ENCODE measurements around the gene CUX1. TPM values are rescaled to one million over a fixed set of nuclear protein-coding genes. Genes with fewer than 3 reads are reported as not detected.
"Not testable (repeated sequence)": the region's sequence is repeated elsewhere in the genome, so short reads cannot be mapped to it uniquely, and the experiment has no call there.

CUX1 gene
- total RNA-seq, 1 donor from 2014 or later = 89.1 TPM

DNA sequence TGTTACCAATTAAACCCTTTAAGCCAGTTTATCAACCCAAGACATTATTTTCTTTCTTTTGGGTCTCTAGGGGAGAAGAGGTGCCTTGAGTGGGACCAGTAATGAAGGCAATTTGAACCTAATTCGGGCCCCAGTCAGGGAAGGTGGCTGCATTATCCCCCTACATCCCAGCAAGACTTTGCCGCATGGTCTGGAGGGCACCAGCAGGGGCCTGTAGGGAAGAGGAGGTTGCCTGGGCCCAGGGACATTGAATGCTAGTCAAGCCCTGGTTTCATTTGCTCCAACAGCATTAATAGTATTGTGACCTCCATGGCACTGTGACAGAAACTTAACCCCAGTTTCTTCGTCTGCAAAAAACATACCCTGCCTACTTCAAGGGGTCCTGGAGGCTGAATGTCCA, 108.8 kb downstream of the CUX1 start:
- Mint-ChIP-seq H3K4me3 (ENCODE audit: unreplicated experiment) (no peak overlapping the region), H3K4me1 (ENCODE audit: unreplicated experiment) (peaks cover 8% of the 10 kb centered on the region), H3K36me3 (ENCODE audit: unreplicated experiment) (peaks cover 7% of the 10 kb centered on the region), H3K9me3 (ENCODE audit: unreplicated experiment) (no peaks in the 10 kb centered on the region), H3K27ac (ENCODE audit: unreplicated experiment) (no peak overlapping the region), H3K27me3 (ENCODE audit: unreplicated experiment) (no peaks in the 10 kb centered on the region)
- DNase-seq (ENCODE audit: extremely low spot score, unreplicated experiment) = no peak
- TF ChIP-seq, protein P1, sequence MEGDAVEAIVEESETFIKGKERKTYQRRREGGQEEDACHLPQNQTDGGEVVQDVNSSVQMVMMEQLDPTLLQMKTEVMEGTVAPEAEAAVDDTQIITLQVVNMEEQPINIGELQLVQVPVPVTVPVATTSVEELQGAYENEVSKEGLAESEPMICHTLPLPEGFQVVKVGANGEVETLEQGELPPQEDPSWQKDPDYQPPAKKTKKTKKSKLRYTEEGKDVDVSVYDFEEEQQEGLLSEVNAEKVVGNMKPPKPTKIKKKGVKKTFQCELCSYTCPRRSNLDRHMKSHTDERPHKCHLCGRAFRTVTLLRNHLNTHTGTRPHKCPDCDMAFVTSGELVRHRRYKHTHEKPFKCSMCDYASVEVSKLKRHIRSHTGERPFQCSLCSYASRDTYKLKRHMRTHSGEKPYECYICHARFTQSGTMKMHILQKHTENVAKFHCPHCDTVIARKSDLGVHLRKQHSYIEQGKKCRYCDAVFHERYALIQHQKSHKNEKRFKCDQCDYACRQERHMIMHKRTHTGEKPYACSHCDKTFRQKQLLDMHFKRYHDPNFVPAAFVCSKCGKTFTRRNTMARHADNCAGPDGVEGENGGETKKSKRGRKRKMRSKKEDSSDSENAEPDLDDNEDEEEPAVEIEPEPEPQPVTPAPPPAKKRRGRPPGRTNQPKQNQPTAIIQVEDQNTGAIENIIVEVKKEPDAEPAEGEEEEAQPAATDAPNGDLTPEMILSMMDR (IDR thresholded peaks at IDR 0.05) = no peak

DNA sequence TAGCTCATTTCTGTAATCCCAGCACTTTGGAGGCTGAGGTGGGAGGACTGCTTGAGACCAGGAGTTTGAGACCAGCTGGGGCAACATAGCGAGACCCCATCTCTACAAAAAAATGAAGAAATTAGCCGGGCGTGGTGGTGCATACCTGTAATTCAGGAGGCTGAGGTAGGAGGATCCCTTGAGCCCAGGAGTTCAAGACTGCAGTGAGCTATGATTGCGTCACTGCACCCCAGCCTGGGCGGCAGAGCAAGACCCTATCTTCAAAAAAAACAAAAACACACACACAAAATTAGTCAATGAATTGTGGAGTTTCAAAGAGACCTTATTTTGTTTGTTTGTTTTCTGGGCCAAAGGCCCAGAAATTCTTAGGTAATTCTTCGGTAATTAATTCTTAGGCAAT, 110.0 kb downstream of the CUX1 start:
- no peak overlapping the region for H3K4me3 Mint-ChIP-seq (ENCODE audit: unreplicated experiment)
- H3K36me3 Mint-ChIP-seq (ENCODE audit: unreplicated experiment) = peaks cover 6% of the 10 kb centered on the region
- no peaks in the 10 kb centered on the region for H3K27me3 Mint-ChIP-seq (ENCODE audit: unreplicated experiment)
- no peak for DNase-seq (ENCODE audit: extremely low spot score, unreplicated experiment)
- peaks cover 8% of the 10 kb centered on the region for H3K4me1 Mint-ChIP-seq (ENCODE audit: unreplicated experiment)
- H3K9me3 Mint-ChIP-seq (ENCODE audit: unreplicated experiment) = no peaks in the 10 kb centered on the region
- TF ChIP-seq, protein P1 (IDR thresholded peaks at IDR 0.05) = no peak
- H3K27ac Mint-ChIP-seq (ENCODE audit: unreplicated experiment) = no peak overlapping the region

DNA sequence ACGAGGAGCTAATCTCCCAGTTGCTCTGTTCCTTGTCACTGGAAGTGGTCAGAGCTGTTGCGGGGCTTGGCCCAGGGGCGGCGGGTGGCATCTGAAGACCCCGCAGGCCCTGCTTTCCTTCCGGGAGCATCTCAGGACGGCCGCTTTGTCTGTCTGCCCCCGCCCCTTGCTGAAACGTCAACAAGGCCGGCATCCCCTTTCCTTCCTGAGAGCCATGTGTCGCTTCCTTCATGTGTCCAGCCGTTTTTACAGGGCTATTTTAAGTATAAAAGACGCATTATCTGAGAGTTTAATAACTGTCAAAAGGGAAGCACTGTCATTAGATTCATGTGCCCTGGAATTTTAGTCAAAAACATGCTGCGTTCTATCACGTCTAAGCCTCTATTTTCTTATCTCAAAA, 110.4 kb downstream of the CUX1 start:
- TF ChIP-seq, protein P1 (IDR thresholded peaks at IDR 0.05) = no peak
- Mint-ChIP-seq H3K27ac (ENCODE audit: unreplicated experiment) (no peak overlapping the region), H3K4me3 (ENCODE audit: unreplicated experiment) (no peak overlapping the region), H3K4me1 (ENCODE audit: unreplicated experiment) (peaks cover 8% of the 10 kb centered on the region), H3K27me3 (ENCODE audit: unreplicated experiment) (no peaks in the 10 kb centered on the region), H3K36me3 (ENCODE audit: unreplicated experiment) (peaks cover 6% of the 10 kb centered on the region), H3K9me3 (ENCODE audit: unreplicated experiment) (no peaks in the 10 kb centered on the region)
- no peak for DNase-seq (ENCODE audit: extremely low spot score, unreplicated experiment)

DNA sequence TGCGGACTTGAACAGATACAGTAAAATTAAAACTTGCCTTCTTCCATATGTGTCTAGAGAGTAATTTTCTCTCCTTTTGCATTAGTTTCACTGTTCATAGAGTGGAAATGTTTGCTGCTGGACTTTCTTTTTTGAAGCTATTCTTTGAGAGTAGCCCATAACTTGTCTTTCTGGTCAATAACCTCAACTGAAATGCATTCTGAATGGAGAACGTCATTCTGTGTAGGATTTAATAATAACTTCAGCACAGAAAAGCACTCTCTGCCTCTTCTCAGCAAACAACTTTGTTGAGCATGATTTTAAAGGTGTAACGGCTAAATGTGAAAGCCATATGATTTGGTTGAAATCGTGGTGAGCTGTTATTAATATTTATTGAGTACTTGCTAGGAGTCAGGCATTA, 111.8 kb downstream of the CUX1 start:
- no peak overlapping the region for H3K27ac Mint-ChIP-seq (ENCODE audit: unreplicated experiment)
- TF ChIP-seq, protein P1 (IDR thresholded peaks at IDR 0.05) = no peak
- H3K36me3 Mint-ChIP-seq (ENCODE audit: unreplicated experiment) = peaks cover 2% of the 10 kb centered on the region

DNA sequence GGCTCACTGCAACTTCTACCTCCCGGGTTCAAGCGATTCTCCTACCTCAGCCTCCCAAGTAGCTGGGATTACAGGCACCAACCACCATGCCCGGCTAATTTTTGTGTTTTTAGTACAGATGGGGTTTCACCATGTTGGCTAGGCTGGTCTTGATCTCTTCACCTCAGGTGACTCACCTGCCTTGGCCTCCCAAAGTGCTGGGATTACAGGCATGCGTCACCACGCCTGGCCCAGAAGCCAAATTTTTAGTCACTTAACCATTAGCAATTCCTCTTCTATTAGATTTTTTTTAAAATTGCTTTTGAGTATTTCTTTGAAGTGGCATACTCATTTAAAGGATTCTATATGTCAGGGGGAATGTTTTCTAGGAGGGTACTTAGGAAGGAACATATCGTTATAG, 112.5 kb downstream of the CUX1 start:
- not testable (repeated sequence) for H3K27me3 Mint-ChIP-seq (ENCODE audit: unreplicated experiment); H3K4me1 Mint-ChIP-seq (ENCODE audit: unreplicated experiment); DNase-seq (ENCODE audit: extremely low spot score, unreplicated experiment); H3K27ac Mint-ChIP-seq (ENCODE audit: unreplicated experiment); H3K9me3 Mint-ChIP-seq (ENCODE audit: unreplicated experiment); H3K36me3 Mint-ChIP-seq (ENCODE audit: unreplicated experiment); H3K4me3 Mint-ChIP-seq (ENCODE audit: unreplicated experiment)

More for the DNA sequence above, 111.8 kb downstream of the CUX1 start:
- H3K27me3 Mint-ChIP-seq (ENCODE audit: unreplicated experiment) = no peaks in the 10 kb centered on the region
- peaks cover 6% of the 10 kb centered on the region for H3K4me1 Mint-ChIP-seq (ENCODE audit: unreplicated experiment)
- H3K9me3 Mint-ChIP-seq (ENCODE audit: unreplicated experiment) = no peaks in the 10 kb centered on the region
- DNase-seq (ENCODE audit: extremely low spot score, unreplicated experiment) = no peak
- H3K4me3 Mint-ChIP-seq (ENCODE audit: unreplicated experiment) = no peak overlapping the region

DNA sequence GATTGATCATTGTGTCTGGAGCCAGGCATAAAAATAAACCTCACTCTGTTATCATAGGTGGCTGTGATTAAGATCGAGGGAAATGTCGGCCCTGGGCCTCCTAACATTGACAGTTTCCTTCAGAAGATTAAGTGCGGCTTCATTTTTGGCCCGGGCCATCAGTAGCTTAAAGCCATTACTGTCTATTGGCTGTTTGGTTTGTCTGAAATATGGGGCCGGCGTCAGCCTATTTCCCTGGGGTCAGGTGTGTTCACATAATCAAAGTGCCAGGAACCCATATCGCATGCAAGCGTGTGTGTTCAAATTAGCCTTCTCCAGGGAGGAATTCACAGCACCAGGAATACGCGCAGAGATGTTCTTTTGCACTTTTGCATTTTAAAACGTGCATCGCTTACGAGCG, 114.7 kb downstream of the CUX1 start:
- Mint-ChIP-seq H3K4me1 (ENCODE audit: unreplicated experiment) (peaks cover 23% of the 10 kb centered on the region), H3K9me3 (ENCODE audit: unreplicated experiment) (no peaks in the 10 kb centered on the region), H3K4me3 (ENCODE audit: unreplicated experiment) (no peak overlapping the region), H3K27me3 (ENCODE audit: unreplicated experiment) (no peaks in the 10 kb centered on the region), H3K27ac (ENCODE audit: unreplicated experiment) (no peak overlapping the region), H3K36me3 (ENCODE audit: unreplicated experiment) (no peaks in the 10 kb centered on the region)
- no peak for DNase-seq (ENCODE audit: extremely low spot score, unreplicated experiment)
- TF ChIP-seq, protein P1 (IDR thresholded peaks at IDR 0.05) = no peak
